Activated T-helper 1 cell treated with anti-CD3 and anti-CD28 coated beads, Interleukin-12 subunit alpha, Interleukin-12 subunit beta, Interleukin-2, Interleukin-4 antibody, amounts not matched to agents 30 ng/mL and 10 ng/mL and 1 ng/mL, durations not matched to agents 14 hours and 24 hours and 36 hours (primary cell): Measurements from ENCODE around the gene BCAR3. TPM values are rescaled to one million over a fixed set of nuclear protein-coding genes. Genes with fewer than 3 reads are reported as not detected.

Source experiments
- DNase-seq: peaks from one replicate; pipeline ENCODE4 v3.0.0; 2021; ENCODE audit warnings: low spot score
- H3K27ac Mint-ChIP-seq: one replicate; pipeline ENCODE4 v1.8.0; 2021; ENCODE audit warnings: mild to moderate bottlenecking, mixed read lengths
- H3K27me3 Mint-ChIP-seq: one replicate; pipeline ENCODE4 v1.8.0; 2022; ENCODE audit warnings: mild to moderate bottlenecking, moderate library complexity, mixed read lengths; ENCODE audit not compliant: insufficient read depth
- H3K36me3 Mint-ChIP-seq: one replicate; pipeline ENCODE4 v1.8.0; 2021; ENCODE audit warnings: low read depth, mixed read lengths
- H3K4me1 Mint-ChIP-seq: one replicate; pipeline ENCODE4 v1.8.0; 2021; ENCODE audit warnings: low read depth, mixed read lengths
- H3K4me3 Mint-ChIP-seq: one replicate; pipeline ENCODE4 v1.8.0; 2021; ENCODE audit warnings: mild to moderate bottlenecking, moderate library complexity, mixed read lengths
- H3K9me3 Mint-ChIP-seq: one replicate; pipeline ENCODE4 v1.8.0; 2021; ENCODE audit warnings: mixed read lengths
- intact Hi-C: fragments of 100-400 bp; cut with micrococcal nuclease; formaldehyde crosslinking; loops from one replicate; pipeline ENCODE4 v1.15.1; 2024
- total RNA-seq: library from RNA; stranded (reverse); gene quantifications from 2 replicates; pipeline ENCODE4 v1.2.3, GENCODE V29; 2022

BCAR3 gene
- total RNA-seq, 1 donor from 2014 or later: 1.1 TPM

DNA sequence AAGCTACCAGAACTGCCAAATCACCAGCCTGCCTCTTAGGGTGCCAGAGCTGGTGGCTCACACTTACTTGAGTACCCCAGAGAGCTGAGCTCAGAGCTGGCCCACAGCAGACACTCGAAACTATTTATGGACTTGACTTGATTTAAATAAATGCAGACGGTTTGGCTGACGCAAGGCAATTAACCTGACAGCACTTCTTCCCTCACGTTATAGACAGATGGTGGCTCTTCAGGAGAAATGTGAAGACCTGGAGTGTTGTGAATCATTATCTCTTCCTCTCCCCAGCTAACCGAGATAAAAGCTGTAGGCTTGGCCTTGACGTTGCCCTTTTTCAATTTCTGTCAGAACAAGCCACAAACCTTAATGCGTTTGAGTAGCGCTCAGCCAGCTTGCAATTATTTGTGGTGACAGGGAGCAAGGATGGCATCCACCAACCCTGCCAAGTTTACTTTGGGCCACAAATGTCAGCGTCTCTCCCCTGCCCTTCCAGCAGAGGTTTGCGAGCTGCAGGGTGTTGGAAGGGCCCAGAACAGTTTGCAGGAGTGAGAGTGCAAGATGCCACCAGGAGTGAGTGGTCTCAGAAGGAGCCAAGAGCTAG, 34.0 kb upstream of the BCAR3 start:
- intact Hi-C loops: loop anchor here (1.0 to 5.0 kb wide), 5 partner anchors 8 to 132 kb away; partner anchors contain the start of gene BCAR3
- DNase-seq: no peak
- Mint-ChIP-seq H3K36me3 (peaks cover 5% of the 10 kb centered on the region), H3K27me3 (peaks cover 6% of the 10 kb centered on the region), H3K27ac (peak overlapping the region; percentile 56), H3K4me3 (no peak overlapping the region), H3K4me1 (peaks cover 41% of the 10 kb centered on the region), H3K9me3 (peaks cover 15% of the 10 kb centered on the region)

GRCh38 chr1:93714356-93714755, 32.7 kb upstream of the BCAR3 start:
- Mint-ChIP-seq H3K27ac (no peak overlapping the region), H3K9me3 (peaks cover 15% of the 10 kb centered on the region), H3K4me1 (peaks cover 43% of the 10 kb centered on the region), H3K36me3 (peaks cover 5% of the 10 kb centered on the region), H3K4me3 (no peak overlapping the region), H3K27me3 (peaks cover 6% of the 10 kb centered on the region)
- intact Hi-C loops: no loop called here
- no peak for DNase-seq

DNA sequence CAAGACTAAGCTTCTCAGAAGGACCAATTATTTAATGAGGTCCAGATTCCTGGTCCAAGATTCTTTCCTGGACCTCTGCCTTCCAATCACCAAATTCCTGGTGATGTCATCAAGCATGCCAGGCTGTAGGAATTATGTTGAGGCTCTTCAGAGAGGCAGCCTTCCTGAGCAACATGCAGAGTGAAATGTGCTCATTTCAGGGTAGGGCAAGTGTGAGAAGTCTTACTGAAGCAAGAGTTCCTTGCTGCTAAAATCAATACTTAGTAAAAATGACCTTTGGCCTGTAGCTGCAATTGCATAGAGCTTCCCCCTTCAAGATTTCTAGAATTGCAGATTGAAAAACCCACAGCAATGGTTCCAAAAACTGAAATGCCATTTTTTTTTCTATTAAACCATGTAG, 31.7 kb upstream of the BCAR3 start:
- H3K27ac Mint-ChIP-seq: no peak overlapping the region
- no peak overlapping the region for H3K4me3 Mint-ChIP-seq
- no peak for DNase-seq
- peaks cover 54% of the 10 kb centered on the region for H3K4me1 Mint-ChIP-seq
- H3K36me3 Mint-ChIP-seq: peaks cover 5% of the 10 kb centered on the region
- intact Hi-C loops: no loop called here
- H3K27me3 Mint-ChIP-seq: peaks cover 6% of the 10 kb centered on the region
- H3K9me3 Mint-ChIP-seq: peaks cover 14% of the 10 kb centered on the region

DNA sequence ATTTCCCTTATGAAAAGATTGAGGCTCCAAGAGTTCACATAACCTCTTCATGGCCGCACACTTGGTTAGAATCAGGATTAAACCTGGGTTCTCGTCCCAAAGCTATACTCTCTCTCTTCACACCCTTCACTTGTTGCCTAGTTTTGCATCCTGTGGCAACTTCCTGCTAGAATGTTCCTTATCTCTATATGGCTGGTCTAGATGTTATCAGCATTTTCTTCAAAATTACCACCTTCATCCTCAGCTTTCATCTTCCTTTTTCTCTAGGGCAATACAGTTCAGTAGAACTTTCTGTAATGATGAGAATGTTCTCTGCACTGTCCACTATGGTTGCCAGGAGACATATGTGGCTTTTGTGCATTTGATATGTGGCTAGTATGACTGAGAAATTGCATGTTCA, 31.1 kb upstream of the BCAR3 start:
- H3K4me1 Mint-ChIP-seq: peaks cover 60% of the 10 kb centered on the region
- no peak overlapping the region for H3K4me3 Mint-ChIP-seq
- H3K36me3 Mint-ChIP-seq: peaks cover 5% of the 10 kb centered on the region
- peaks cover 10% of the 10 kb centered on the region for H3K9me3 Mint-ChIP-seq
- intact Hi-C loops: no loop called here
- H3K27ac Mint-ChIP-seq: no peak overlapping the region
- H3K27me3 Mint-ChIP-seq: peaks cover 5% of the 10 kb centered on the region
- no peak for DNase-seq

DNA sequence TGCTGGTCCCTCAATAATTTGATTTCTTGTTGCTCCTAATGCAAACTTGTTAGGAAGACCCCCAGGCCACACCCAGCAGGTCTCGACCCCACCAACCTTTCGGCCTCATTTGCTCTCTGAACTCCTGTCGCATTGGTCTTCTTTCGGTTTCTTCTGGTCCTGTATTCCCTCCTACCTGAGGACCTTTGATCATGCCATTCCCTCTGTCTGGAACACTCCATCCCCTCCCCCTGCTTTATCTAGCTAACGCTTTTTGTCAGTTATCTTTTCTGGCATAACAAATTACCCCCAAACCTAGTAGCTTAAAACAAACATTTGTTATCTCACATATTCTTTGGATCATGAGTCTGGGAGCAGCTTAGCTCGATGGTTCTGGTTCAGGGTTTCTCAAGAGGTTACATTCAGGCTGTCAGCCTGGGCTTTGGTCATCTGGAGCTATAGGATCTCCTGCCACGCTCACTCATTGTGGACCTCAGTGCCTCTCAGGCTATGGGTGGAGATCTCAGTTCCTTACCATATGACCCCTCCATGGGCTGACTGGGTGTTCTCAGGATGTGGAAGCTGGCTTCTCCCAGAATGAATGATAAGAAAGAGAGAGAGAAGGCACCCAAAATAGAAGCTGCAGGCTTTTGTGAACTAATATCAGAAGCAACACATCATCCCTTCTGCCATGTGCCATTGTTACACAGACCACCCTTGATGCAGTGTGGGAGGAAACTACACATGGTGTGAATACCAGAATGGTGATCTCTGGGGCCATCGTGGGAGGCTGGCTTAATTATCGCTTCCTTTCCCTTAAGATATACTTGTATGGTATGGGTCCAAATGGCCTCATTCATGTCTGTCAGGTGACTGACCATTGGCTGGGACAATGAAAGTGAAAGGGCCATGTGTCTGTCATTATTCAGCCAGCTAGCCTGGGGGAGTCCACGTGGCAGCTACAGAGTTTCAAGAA, 29.1 kb upstream of the BCAR3 start:
- intact Hi-C loops: no loop called here
- DNase-seq: no peak
- H3K27ac Mint-ChIP-seq: no peak overlapping the region
- no peaks in the 10 kb centered on the region for H3K36me3 Mint-ChIP-seq
- H3K4me3 Mint-ChIP-seq: no peak overlapping the region
- peaks cover 48% of the 10 kb centered on the region for H3K4me1 Mint-ChIP-seq
- no peaks in the 10 kb centered on the region for H3K9me3 Mint-ChIP-seq
- H3K27me3 Mint-ChIP-seq: peaks cover 5% of the 10 kb centered on the region

DNA sequence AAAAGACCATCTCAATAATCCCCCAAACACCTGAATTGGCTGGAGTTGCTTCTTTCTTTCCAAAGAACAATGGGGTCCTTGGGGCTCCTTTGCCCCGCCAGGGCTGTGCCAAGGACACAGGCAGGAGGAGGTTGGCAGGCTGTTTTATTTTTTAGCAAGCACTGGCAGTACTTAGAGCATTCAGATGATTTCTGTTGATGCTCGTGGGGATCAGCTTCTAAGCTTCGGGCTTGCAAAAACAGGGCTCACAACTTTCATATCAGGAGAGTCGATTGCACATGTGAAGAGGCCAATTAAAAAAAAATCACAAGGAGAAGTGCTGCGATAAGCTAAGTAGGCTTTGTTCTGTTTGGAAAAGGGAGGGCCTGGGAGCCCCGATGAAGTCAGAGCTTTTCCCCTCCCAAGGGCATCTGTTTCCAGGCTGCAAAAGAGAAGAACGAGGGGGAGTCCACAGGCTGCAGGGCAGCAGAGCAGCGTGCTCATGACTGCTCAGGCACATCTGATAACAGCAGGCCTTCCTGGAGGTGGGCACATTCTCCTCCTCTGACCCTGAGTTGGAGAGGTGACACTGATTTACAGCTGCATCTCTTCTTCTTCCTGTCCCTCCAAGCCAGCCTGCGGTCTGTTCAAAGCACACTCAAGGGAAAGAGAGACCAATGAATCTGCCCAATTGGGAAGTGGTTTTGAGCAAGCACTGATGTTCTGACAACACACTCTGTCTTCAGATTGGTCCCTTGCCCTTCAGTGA, 27.3 kb upstream of the BCAR3 start:
- Mint-ChIP-seq H3K9me3 (no peaks in the 10 kb centered on the region), H3K4me1 (peaks cover 41% of the 10 kb centered on the region), H3K4me3 (no peak overlapping the region), H3K36me3 (no peaks in the 10 kb centered on the region), H3K27ac (peak overlapping the region; percentile 55), H3K27me3 (peaks cover 5% of the 10 kb centered on the region)
- DNase-seq: no peak
- intact Hi-C loops: no loop called here

DNA sequence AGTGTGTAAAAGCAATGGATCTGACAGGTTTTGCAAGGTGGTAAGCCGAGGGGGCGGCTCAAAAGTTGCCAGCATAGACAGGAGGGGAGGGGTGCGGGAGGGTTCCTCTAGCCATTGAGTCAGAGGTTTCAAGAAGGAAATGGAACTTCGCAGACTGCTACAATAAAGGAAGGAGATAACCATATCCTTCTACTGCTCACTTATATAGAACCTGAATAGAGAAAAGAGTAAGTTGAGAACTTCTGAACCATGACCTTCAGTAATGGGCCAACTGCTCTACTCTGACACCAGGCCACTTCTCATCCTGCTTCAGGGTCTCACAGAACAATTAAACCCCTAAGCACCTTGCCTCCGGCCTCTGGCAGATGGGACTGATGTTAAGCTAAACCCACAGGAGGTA, 26.3 kb upstream of the BCAR3 start:
- peaks cover 5% of the 10 kb centered on the region for H3K27me3 Mint-ChIP-seq
- peak overlapping the region; percentile 55 for H3K27ac Mint-ChIP-seq
- no peak for DNase-seq
- intact Hi-C loops: loop anchor here (1.0 kb wide), 1 partner anchor 7 kb away; no protein-coding TSS in a partner anchor
- H3K4me1 Mint-ChIP-seq: peaks cover 42% of the 10 kb centered on the region
- H3K36me3 Mint-ChIP-seq: no peaks in the 10 kb centered on the region
- H3K9me3 Mint-ChIP-seq: no peaks in the 10 kb centered on the region
- no peak overlapping the region for H3K4me3 Mint-ChIP-seq

GRCh38 chr1:93705892-93706500, 24.4 kb upstream of the BCAR3 start:
- Mint-ChIP-seq H3K4me3 (no peak overlapping the region), H3K36me3 (no peaks in the 10 kb centered on the region)

GRCh38 chr1:93704052-93704451, 22.4 kb upstream of the BCAR3 start:
- intact Hi-C loops: no loop called here
- H3K9me3 Mint-ChIP-seq: no peaks in the 10 kb centered on the region
- no peaks in the 10 kb centered on the region for H3K36me3 Mint-ChIP-seq
- no peak for DNase-seq
- H3K4me3 Mint-ChIP-seq: no peak overlapping the region
- peaks cover under 1% of the 10 kb centered on the region for H3K27me3 Mint-ChIP-seq
- peak overlapping the region; percentile 41 for H3K27ac Mint-ChIP-seq
- H3K4me1 Mint-ChIP-seq: peaks cover 27% of the 10 kb centered on the region

More at GRCh38 chr1:93705892-93706500, 24.4 kb upstream of the BCAR3 start:
- DNase-seq: no peak
- H3K27ac Mint-ChIP-seq: no peak overlapping the region
- intact Hi-C loops: no loop called here
- no peaks in the 10 kb centered on the region for H3K27me3 Mint-ChIP-seq
- peaks cover 33% of the 10 kb centered on the region for H3K4me1 Mint-ChIP-seq
- no peaks in the 10 kb centered on the region for H3K9me3 Mint-ChIP-seq

GRCh38 chr1:93703643-93704042, 22.0 kb upstream of the BCAR3 start:
- peaks cover 23% of the 10 kb centered on the region for H3K4me1 Mint-ChIP-seq
- intact Hi-C loops: no loop called here
- no peak for DNase-seq
- H3K27ac Mint-ChIP-seq: no peak overlapping the region
- no peaks in the 10 kb centered on the region for H3K9me3 Mint-ChIP-seq
- peaks cover 3% of the 10 kb centered on the region for H3K27me3 Mint-ChIP-seq
- no peaks in the 10 kb centered on the region for H3K36me3 Mint-ChIP-seq
- H3K4me3 Mint-ChIP-seq: no peak overlapping the region

DNA sequence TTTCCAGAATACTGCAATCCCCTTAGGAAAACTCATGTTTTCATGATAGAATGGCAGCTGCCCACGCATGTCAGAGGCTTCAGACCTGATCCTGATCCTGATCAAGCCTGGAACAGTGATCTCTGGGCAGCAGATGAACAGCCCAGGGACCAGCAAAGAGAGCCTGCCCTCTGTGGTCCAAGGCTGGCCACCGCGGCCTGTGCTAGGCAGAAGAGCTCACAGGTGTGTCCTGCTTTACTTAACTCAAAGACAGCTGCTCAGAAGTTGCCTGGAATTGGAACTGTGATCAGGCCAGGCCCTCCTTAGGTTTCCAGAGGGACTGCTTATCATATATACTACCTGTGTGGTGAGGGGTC, 21.2 kb upstream of the BCAR3 start:
- H3K27ac Mint-ChIP-seq: no peak overlapping the region
- intact Hi-C loops: no loop called here
- no peak for DNase-seq
- H3K27me3 Mint-ChIP-seq: peaks cover 3% of the 10 kb centered on the region
- H3K36me3 Mint-ChIP-seq: no peaks in the 10 kb centered on the region
- no peaks in the 10 kb centered on the region for H3K9me3 Mint-ChIP-seq
- no peak overlapping the region for H3K4me3 Mint-ChIP-seq
- peaks cover 15% of the 10 kb centered on the region for H3K4me1 Mint-ChIP-seq

- no peaks in the 10 kb centered on the region for H3K9me3 Mint-ChIP-seq
These were observed 20.6 kb upstream of the BCAR3 start for GRCh38 chr1:93702111-93702827.

More at GRCh38 chr1:93702111-93702827, 20.6 kb upstream of the BCAR3 start:
- Mint-ChIP-seq H3K27me3 (peaks cover 3% of the 10 kb centered on the region), H3K4me1 (peaks cover 11% of the 10 kb centered on the region), H3K4me3 (no peak overlapping the region), H3K27ac (no peak overlapping the region), H3K36me3 (no peaks in the 10 kb centered on the region)
- DNase-seq: no peak
- intact Hi-C loops: no loop called here
